Tongue (tissue), 2 donors: ENCODE results near the gene PGM3. TPM values are rescaled to one million over a fixed set of nuclear protein-coding genes. Genes with fewer than 3 reads are reported as not detected.

Experiments used
- DNase-seq: peaks from one replicate; pipeline ENCODE4 v3.0.0-alpha.2; 2015
- total RNA-seq: library from RNA; depleted of rRNA; stranded (reverse); fragments of >200 nt; gene quantifications from one replicate; pipeline ENCODE4 v1.2.3, GENCODE V29; 2014

Gene PGM3
- total RNA-seq, 1 donor from 2014 or later, result 40.6 TPM

- DNase-seq, result no peak
Observed at GRCh38 chr6:83182114-83182513, 11.0 kb downstream of the PGM3 start.

- DNase-seq, result no peak
Observed at GRCh38 chr6:83180426-83180950, 12.6 kb downstream of the PGM3 start.

- DNase-seq, result no peak
Observed at GRCh38 chr6:83176246-83176645, 16.8 kb downstream of the PGM3 start.

- DNase-seq, result no peak
Observed at GRCh38 chr6:83169511-83169910, 23.6 kb downstream of the PGM3 start.

- no peak for DNase-seq
Observed at GRCh38 chr6:83169106-83169505, 24.0 kb downstream of the PGM3 start.

- DNase-seq, result no peak
Observed at GRCh38 chr6:83168556-83168955, 24.5 kb downstream of the PGM3 start.

GRCh38 chr6:83167726-83168278, 25.3 kb downstream of the PGM3 start:
- DNase-seq, result no peak

- peak; percentile 41 for DNase-seq
Observed at GRCh38 chr6:83160167-83160566, 32.9 kb downstream of the PGM3 start.

- DNase-seq, result no peak
Observed at GRCh38 chr6:83155794-83156193, 37.3 kb downstream of the PGM3 start.

GRCh38 chr6:83153883-83154521, 39.1 kb downstream of the PGM3 start:
- DNase-seq, result no peak

- DNase-seq, result no peak
Observed at GRCh38 chr6:83152913-83153312, 40.2 kb downstream of the PGM3 start.

GRCh38 chr6:83151114-83151513, 42.0 kb downstream of the PGM3 start:
- no peak for DNase-seq

- DNase-seq, result no peak
Observed at GRCh38 chr6:83138758-83139157, 54.3 kb downstream of the PGM3 start.

GRCh38 chr6:83138118-83138722, 54.8 kb downstream of the PGM3 start:
- no peak for DNase-seq

- DNase-seq, result no peak
Observed at GRCh38 chr6:83132121-83132520, 60.9 kb downstream of the PGM3 start.

- DNase-seq, result no peak
Observed at GRCh38 chr6:83127976-83128375, 65.1 kb downstream of the PGM3 start.

GRCh38 chr6:83127258-83127657, 65.8 kb downstream of the PGM3 start:
- no peak for DNase-seq

- DNase-seq, result no peak
Observed at GRCh38 chr6:83126807-83127206, 66.3 kb downstream of the PGM3 start.

GRCh38 chr6:83126223-83126622, 66.8 kb downstream of the PGM3 start:
- no peak for DNase-seq

- DNase-seq, result no peak
Observed at GRCh38 chr6:83125425-83125824, 67.6 kb downstream of the PGM3 start.

GRCh38 chr6:83124553-83124952, 68.5 kb downstream of the PGM3 start:
- no peak for DNase-seq

GRCh38 chr6:83119742-83120300, 73.2 kb downstream of the PGM3 start:
- DNase-seq, result no peak

GRCh38 chr6:83117802-83118201, 75.3 kb downstream of the PGM3 start:
- no peak for DNase-seq
